GM04504 (cell line): ENCODE measurements around the gene CTNND2.

ENCODE experiments used
- DNase-seq: peaks from one replicate; pipeline ENCODE4 v3.0.0-alpha.2; 2012; ENCODE audit warnings: low read depth

CTNND2 gene

GRCh38 chr5:11596185-11596584 lies 308.1 kb downstream of the CTNND2 start:
- no peak for DNase-seq

GRCh38 chr5:11595045-11595444 lies 309.2 kb downstream of the CTNND2 start:
- DNase-seq = no peak

GRCh38 chr5:11594021-11594420 lies 310.2 kb downstream of the CTNND2 start:
- no peak for DNase-seq

GRCh38 chr5:11590475-11590874 lies 313.8 kb downstream of the CTNND2 start:
- no peak for DNase-seq

GRCh38 chr5:11588803-11589202 lies 315.4 kb downstream of the CTNND2 start:
- no peak for DNase-seq

- no peak for DNase-seq
Measured at GRCh38 chr5:11584017-11584416, 320.2 kb downstream of the CTNND2 start.

- no peak for DNase-seq
Measured at GRCh38 chr5:11579351-11579750, 324.9 kb downstream of the CTNND2 start.

- DNase-seq = no peak
Measured at GRCh38 chr5:11574787-11575186, 329.5 kb downstream of the CTNND2 start.

GRCh38 chr5:11573140-11573992 lies 330.9 kb downstream of the CTNND2 start:
- no peak for DNase-seq

- no peak for DNase-seq
Measured at GRCh38 chr5:11564706-11565105, 339.5 kb downstream of the CTNND2 start.

GRCh38 chr5:11563822-11564221 lies 340.4 kb downstream of the CTNND2 start:
- DNase-seq = no peak

- no peak for DNase-seq
Measured at GRCh38 chr5:11560915-11561697, 343.1 kb downstream of the CTNND2 start.

- DNase-seq = no peak
Measured at GRCh38 chr5:11557063-11557462, 347.2 kb downstream of the CTNND2 start.

GRCh38 chr5:11555171-11555570 lies 349.1 kb downstream of the CTNND2 start:
- no peak for DNase-seq

- DNase-seq = no peak
Measured at GRCh38 chr5:11547730-11548129, 356.5 kb downstream of the CTNND2 start.

GRCh38 chr5:11547140-11547539 lies 357.1 kb downstream of the CTNND2 start:
- no peak for DNase-seq

GRCh38 chr5:11540112-11540511 lies 364.1 kb downstream of the CTNND2 start:
- DNase-seq = no peak

GRCh38 chr5:11531811-11532555 lies 372.3 kb downstream of the CTNND2 start:
- DNase-seq = no peak

- no peak for DNase-seq
Measured at GRCh38 chr5:11528720-11529119, 375.5 kb downstream of the CTNND2 start.

GRCh38 chr5:11527652-11528349 lies 376.4 kb downstream of the CTNND2 start:
- no peak for DNase-seq

GRCh38 chr5:11525020-11525419 lies 379.2 kb downstream of the CTNND2 start:
- no peak for DNase-seq

GRCh38 chr5:11524188-11524587 lies 380.1 kb downstream of the CTNND2 start:
- no peak for DNase-seq
